ENCODE results near the gene ATG13. TPM values are rescaled to one million over a fixed set of nuclear protein-coding genes. Genes with fewer than 3 reads are reported as not detected.
A peak's percentile ranks its signal among the peaks of the same experiment; 100 is the strongest.

The ATG13 gene
- total RNA-seq, 2 experiments from 2014 or later: 46.4 to 53.2 TPM

- Histone ChIP-seq H3K9me2 (ENCODE audit: insufficient read depth, low read length) (no peaks in the 10 kb centered on the region), H3K27ac (ENCODE audit: low read depth, low read length, poor library complexity, severe bottlenecking) (no peak overlapping the region), H3K4me1 (ENCODE audit: insufficient read depth, low read length, poor library complexity, severe bottlenecking) (no peaks in the 10 kb centered on the region), H3K36me3 (ENCODE audit: insufficient read depth, low read length) (peaks cover 57% of the 10 kb centered on the region), H4K20me1 (ENCODE audit: insufficient read depth, low read length) (no peaks in the 10 kb centered on the region), H3K79me2 (ENCODE audit: insufficient read depth, low read depth, low read length) (no peaks in the 10 kb centered on the region), H2AFZ (ENCODE audit: low read length) (no peak overlapping the region), H3K4me2 (ENCODE audit: low read length) (no peak overlapping the region), H3K4me3 (ENCODE audit: low read depth, low read length, poor library complexity, severe bottlenecking) (no peak overlapping the region), H3K9me3 (ENCODE audit: low read length) (no peaks in the 10 kb centered on the region)
- no peak for TF ChIP-seq EZH2phosphoT487 (IDR thresholded peaks at IDR 0.05; ENCODE audit: borderline replicate concordance, low read depth, low read length)
- TF ChIP-seq, protein P1, sequence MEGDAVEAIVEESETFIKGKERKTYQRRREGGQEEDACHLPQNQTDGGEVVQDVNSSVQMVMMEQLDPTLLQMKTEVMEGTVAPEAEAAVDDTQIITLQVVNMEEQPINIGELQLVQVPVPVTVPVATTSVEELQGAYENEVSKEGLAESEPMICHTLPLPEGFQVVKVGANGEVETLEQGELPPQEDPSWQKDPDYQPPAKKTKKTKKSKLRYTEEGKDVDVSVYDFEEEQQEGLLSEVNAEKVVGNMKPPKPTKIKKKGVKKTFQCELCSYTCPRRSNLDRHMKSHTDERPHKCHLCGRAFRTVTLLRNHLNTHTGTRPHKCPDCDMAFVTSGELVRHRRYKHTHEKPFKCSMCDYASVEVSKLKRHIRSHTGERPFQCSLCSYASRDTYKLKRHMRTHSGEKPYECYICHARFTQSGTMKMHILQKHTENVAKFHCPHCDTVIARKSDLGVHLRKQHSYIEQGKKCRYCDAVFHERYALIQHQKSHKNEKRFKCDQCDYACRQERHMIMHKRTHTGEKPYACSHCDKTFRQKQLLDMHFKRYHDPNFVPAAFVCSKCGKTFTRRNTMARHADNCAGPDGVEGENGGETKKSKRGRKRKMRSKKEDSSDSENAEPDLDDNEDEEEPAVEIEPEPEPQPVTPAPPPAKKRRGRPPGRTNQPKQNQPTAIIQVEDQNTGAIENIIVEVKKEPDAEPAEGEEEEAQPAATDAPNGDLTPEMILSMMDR (conservative IDR thresholded peaks at IDR 0.05; ENCODE audit: low read length): no peak
- POLR2A ChIA-PET: interaction anchor here (0.7 to 1.0 kb wide), 4 partner anchors 8 to 122 kb away, joined by 3 to 4 read pairs (median 3); partner anchors contain the start of gene ATG13
- no TSS peak for BruUV-seq (replicated peaks)
- DNase-seq (ENCODE audit: low spot score): no peak
- intact Hi-C loops (cut with micrococcal nuclease; ENCODE audit: unreplicated experiment): no loop called here
- CTCF ChIA-PET (ENCODE audit: unreplicated experiment): no interaction called here
Observed at GRCh38 chr11:46661836-46662235, 44.5 kb downstream of the ATG13 start.

- CTCF ChIA-PET (ENCODE audit: unreplicated experiment): no interaction called here
Observed at GRCh38 chr11:46662366-46662765, 45.0 kb downstream of the ATG13 start.

More at GRCh38 chr11:46662366-46662765, 45.0 kb downstream of the ATG13 start:
- Histone ChIP-seq H3K79me2 (ENCODE audit: insufficient read depth, low read depth, low read length) (no peaks in the 10 kb centered on the region), H3K27ac (ENCODE audit: low read depth, low read length, poor library complexity, severe bottlenecking) (no peak overlapping the region), H4K20me1 (ENCODE audit: insufficient read depth, low read length) (no peaks in the 10 kb centered on the region), H2AFZ (ENCODE audit: low read length) (no peak overlapping the region), H3K9me3 (ENCODE audit: low read length) (no peaks in the 10 kb centered on the region), H3K4me2 (ENCODE audit: low read length) (no peak overlapping the region), H3K9me2 (ENCODE audit: insufficient read depth, low read length) (no peaks in the 10 kb centered on the region), H3K4me1 (ENCODE audit: insufficient read depth, low read length, poor library complexity, severe bottlenecking) (no peaks in the 10 kb centered on the region), H3K4me3 (ENCODE audit: low read depth, low read length, poor library complexity, severe bottlenecking) (no peak overlapping the region), H3K36me3 (ENCODE audit: insufficient read depth, low read length) (peaks cover 57% of the 10 kb centered on the region)
- no peak for TF ChIP-seq EZH2phosphoT487 (IDR thresholded peaks at IDR 0.05; ENCODE audit: borderline replicate concordance, low read depth, low read length)
- TF ChIP-seq, protein P1 (conservative IDR thresholded peaks at IDR 0.05; ENCODE audit: low read length): no peak
- POLR2A ChIA-PET: interaction anchor here (1.0 kb wide), 2 partner anchors 9 to 31 kb away, joined by 3 read pairs; no protein-coding TSS in a partner anchor
- TSS peak; percentile 37 for BruUV-seq (replicated peaks)
- DNase-seq (ENCODE audit: low spot score): no peak
- intact Hi-C loops (cut with micrococcal nuclease; ENCODE audit: unreplicated experiment): no loop called here
